Activated naive CD8-positive, alpha-beta T cell (primary cell): ENCODE results near the gene OR6M1.

ENCODE experiments used
- H3K27ac Mint-ChIP-seq: one replicate; pipeline ENCODE4 v1.8.0; 2021; ENCODE audit warnings: mixed read lengths
- H3K27me3 Mint-ChIP-seq: one replicate; pipeline ENCODE4 v1.8.0; 2021; ENCODE audit warnings: mixed read lengths
- H3K36me3 Mint-ChIP-seq: one replicate; pipeline ENCODE4 v1.8.0; 2021; ENCODE audit warnings: mixed read lengths
- H3K4me1 Mint-ChIP-seq: one replicate; pipeline ENCODE4 v1.8.0; 2021; ENCODE audit warnings: low read depth, mixed read lengths
- H3K4me3 Mint-ChIP-seq: one replicate; pipeline ENCODE4 v1.8.0; 2021; ENCODE audit warnings: mild to moderate bottlenecking, mixed read lengths
- H3K9me3 Mint-ChIP-seq: one replicate; pipeline ENCODE4 v1.8.0; 2021; ENCODE audit warnings: low read depth, mixed read lengths

The OR6M1 gene

GRCh38 chr11:123760894-123761293, 45.3 kb downstream of the OR6M1 start:
- Mint-ChIP-seq H3K4me1 (no peaks in the 10 kb centered on the region), H3K36me3 (peaks cover 6% of the 10 kb centered on the region), H3K27me3 (peaks cover 4% of the 10 kb centered on the region), H3K27ac (no peak overlapping the region), H3K9me3 (peaks cover 23% of the 10 kb centered on the region), H3K4me3 (no peak overlapping the region)

- Mint-ChIP-seq H3K4me3 (no peak overlapping the region), H3K27ac (no peak overlapping the region), H3K27me3 (peaks cover 12% of the 10 kb centered on the region), H3K4me1 (no peaks in the 10 kb centered on the region), H3K9me3 (peaks cover 12% of the 10 kb centered on the region), H3K36me3 (peaks cover 6% of the 10 kb centered on the region)
These were observed 48.2 kb downstream of the OR6M1 start for GRCh38 chr11:123757976-123758375.

GRCh38 chr11:123755813-123756212, 50.3 kb downstream of the OR6M1 start:
- Mint-ChIP-seq H3K36me3 (peaks cover 5% of the 10 kb centered on the region), H3K27ac (no peak overlapping the region), H3K4me1 (no peaks in the 10 kb centered on the region), H3K9me3 (no peaks in the 10 kb centered on the region), H3K27me3 (peaks cover 30% of the 10 kb centered on the region), H3K4me3 (no peak overlapping the region)
